OCI-LY3 (cell line): ENCODE measurements around the gene ABCG1.

Source experiments
- CTCF ChIP-seq: fragments of 200-600, 300-600 bp; sonication (generic); IDR thresholded peaks from 2 replicates; pipeline ENCODE4 v1.5.1; 2014; ENCODE audit warnings: antibody characterized with exemption, low read length, low read depth
- EZH2phosphoT487 ChIP-seq: fragments of 200-600 bp; shearing (Covaris generic); IDR thresholded peaks from 2 replicates; pipeline ENCODE4 v1.6.1; 2018; ENCODE audit warnings: antibody characterized with exemption, mixed run types, low read depth

- TF ChIP-seq CTCF (no peak), EZH2phosphoT487 (no peak)
These were observed 99.1 kb downstream of the ABCG1 start for GRCh38 chr21:42317826-42318746.
